ENCODE data around the gene DENND1A.

- TF ChIP-seq POLR2A (IDR thresholded peaks at IDR 0.05; ENCODE audit: low read length) = no peak
- TF ChIP-seq GATA1 (IDR thresholded peaks at IDR 0.05; ENCODE audit: low read depth, low read length) = no peak
These were observed 593.0 kb downstream of the DENND1A start for GRCh38 chr9:123336959-123337358.
